ENCODE measurements around the gene PRLR. TPM values are rescaled to one million over a fixed set of nuclear protein-coding genes. Genes with fewer than 3 reads are reported as not detected.
A peak's percentile ranks its signal among the peaks of the same experiment; 100 is the strongest.

Gene PRLR
- total and polyA plus RNA-seq, 2 of the 13 experiments (the other 11 are each of a cell fraction or from before 2014, with no cell fraction given): 12.2 to 13.3 TPM

DNA sequence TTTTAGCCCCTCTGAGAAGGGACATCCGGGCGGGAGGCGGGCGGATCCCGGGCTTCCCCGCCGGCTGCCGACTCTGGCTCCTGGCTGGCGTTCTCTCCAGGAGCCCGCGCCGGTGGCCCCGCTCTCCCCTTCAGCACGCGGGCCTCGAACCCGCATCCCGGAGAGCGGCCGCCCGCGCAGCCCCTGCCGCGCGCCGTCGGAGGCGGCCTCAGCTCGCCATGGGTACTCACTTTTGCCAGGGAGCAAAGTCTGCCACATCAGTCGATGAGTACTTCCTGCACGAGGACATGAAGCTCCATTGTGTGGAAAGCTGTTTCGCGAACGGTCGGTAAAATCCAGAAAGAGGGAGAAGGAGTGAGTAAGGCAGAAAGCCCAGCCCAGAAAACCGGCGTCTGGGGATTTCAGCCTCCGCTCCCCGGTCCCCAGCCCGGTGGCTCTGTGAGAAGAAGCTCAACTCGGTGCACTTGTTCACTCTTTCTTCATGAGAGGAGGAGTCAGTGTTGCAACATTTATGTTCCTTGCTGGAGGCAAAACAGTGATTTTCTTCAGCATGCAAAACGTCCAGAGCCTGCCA, at the start of gene PRLR (continued):
- TF ChIP-seq ZNF710 (CRISPR knock-in tag; IDR thresholded peaks at IDR 0.05; ENCODE audit: borderline replicate concordance) (no peak), HMG20A (CRISPR knock-in tag; IDR thresholded peaks at IDR 0.05; ENCODE audit: borderline replicate concordance) (0 out of 2 replicates have a peak, but pooled peaks have one; percentile 23), ZNF367 (CRISPR knock-in tag; IDR thresholded peaks at IDR 0.05; ENCODE audit: borderline replicate concordance) (no peak), ZBTB1 (CRISPR knock-in tag; IDR thresholded peaks at IDR 0.05; ENCODE audit: borderline replicate concordance) (no peak), TAF15 (IDR thresholded peaks at IDR 0.05; ENCODE audit: low read depth, low read length, poor library complexity, severe bottlenecking) (no peak), CREB3 (CRISPR knock-in tag; IDR thresholded peaks at IDR 0.05) (no peak), PITX1 (CRISPR knock-in tag; IDR thresholded peaks at IDR 0.05) (no peak), SYNCRIP (IDR thresholded peaks at IDR 0.05; ENCODE audit: insufficient read depth, low read depth, low read length) (no peak), HNRNPK (IDR thresholded peaks at IDR 0.05; ENCODE audit: low read depth, low read length, poor library complexity, severe bottlenecking) (no peak), ZFYVE20 (CRISPR knock-in tag; IDR thresholded peaks at IDR 0.05; ENCODE audit: borderline replicate concordance, low read depth) (no peak), ELF3 (CRISPR knock-in tag; IDR thresholded peaks at IDR 0.05) (peak; percentile 69), RARA (CRISPR knock-in tag; IDR thresholded peaks at IDR 0.05) (peak; percentile 49; the same call in 1 of the 2 replicates), PHF8 (CRISPR knock-in tag; IDR thresholded peaks at IDR 0.05) (no peak), FOXP1 (IDR thresholded peaks at IDR 0.05) (no peak), FOXP1 (CRISPR knock-in tag; IDR thresholded peaks at IDR 0.05) (no peak), GABPA (IDR thresholded peaks at IDR 0.05; ENCODE audit: low read depth, low read length) (no peak), GABPA (CRISPR knock-in tag; IDR thresholded peaks at IDR 0.05; ENCODE audit: low read depth) (peak; percentile 46; the same call in 1 of the 2 replicates), ZNF615 (CRISPR knock-in tag; IDR thresholded peaks at IDR 0.05; ENCODE audit: borderline replicate concordance) (no peak), ZNF296 (CRISPR knock-in tag; conservative IDR thresholded peaks at IDR 0.05) (no peak), AGO2 (optimal IDR thresholded peaks at IDR 0.05; ENCODE audit: low read depth, low read length) (peak; percentile 25), GMEB1 (CRISPR knock-in tag; IDR thresholded peaks at IDR 0.05; ENCODE audit: borderline replicate concordance) (no peak), YY1 (IDR thresholded peaks at IDR 0.05; ENCODE audit: insufficient read depth, insufficient replicate concordance, low read depth, low read length) (peak; percentile 29)
- TF ChIP-seq, protein P1, sequence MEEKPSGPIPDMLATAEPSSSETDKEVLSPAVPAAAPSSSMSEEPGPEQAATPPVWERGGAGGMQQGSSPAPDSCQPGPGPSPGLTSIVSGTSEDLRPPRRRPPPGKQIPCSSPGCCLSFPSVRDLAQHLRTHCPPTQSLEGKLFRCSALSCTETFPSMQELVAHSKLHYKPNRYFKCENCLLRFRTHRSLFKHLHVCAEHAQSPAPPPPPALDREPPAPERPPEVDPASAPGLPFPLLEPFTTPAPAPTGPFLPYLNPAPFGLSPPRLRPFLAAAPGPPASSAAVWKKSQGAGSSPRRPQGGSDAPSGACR (CRISPR knock-in tag; IDR thresholded peaks at IDR 0.05): 0 out of 2 replicates have a peak, but pooled peaks have one; percentile 74
- TF ChIP-seq, protein P2, sequence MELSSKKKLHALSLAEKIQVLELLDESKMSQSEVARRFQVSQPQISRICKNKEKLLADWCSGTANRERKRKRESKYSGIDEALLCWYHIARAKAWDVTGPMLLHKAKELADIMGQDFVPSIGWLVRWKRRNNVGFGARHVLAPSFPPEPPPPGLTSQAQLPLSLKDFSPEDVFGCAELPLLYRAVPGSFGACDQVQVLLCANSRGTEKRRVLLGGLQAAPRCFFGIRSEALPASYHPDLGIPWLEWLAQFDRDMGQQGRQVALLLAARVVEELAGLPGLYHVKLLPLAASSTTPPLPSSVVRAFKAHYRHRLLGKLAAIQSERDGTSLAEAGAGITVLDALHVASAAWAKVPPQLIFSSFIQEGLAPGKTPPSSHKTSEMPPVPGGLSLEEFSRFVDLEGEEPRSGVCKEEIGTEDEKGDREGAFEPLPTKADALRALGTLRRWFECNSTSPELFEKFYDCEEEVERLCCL (CRISPR knock-in tag; IDR thresholded peaks at IDR 0.05; ENCODE audit: borderline replicate concordance): no peak
